ENCODE data around the gene CRY2.

CRY2 gene

GRCh38 chr11:45812581-45813548 is 34.4 kb upstream of the CRY2 start:
- Histone ChIP-seq H3K4me3 (ENCODE audit: control insufficient read depth in 1 of 7, extremely low read depth in 1 of 7, insufficient read depth in 4 of 7, low read depth in 2 of 7, low read length in 6 of 7) (no peak overlapping the region), H3K36me3 (ENCODE audit: control insufficient read depth in 4 of 4, insufficient read depth in 4 of 4, low read length in 3 of 4) (peaks cover 0 to 36% (median 24%) of the 10 kb centered on the region in 4 experiments), H3K27ac (ENCODE audit: insufficient read depth in 1 of 2, low read depth in 1 of 2, low read length in 2 of 2, poor library complexity in 1 of 2, severe bottlenecking in 2 of 2) (no peak overlapping the region), H3K9me3 (ENCODE audit: control extremely low read depth in 1 of 5, control insufficient read depth in 4 of 5, insufficient read depth in 2 of 5, low read depth in 1 of 5, low read length in 4 of 5) (no peaks in the 10 kb centered on the region), H3K4me1 (ENCODE audit: control extremely low read depth in 1 of 4, control insufficient read depth in 4 of 4, insufficient read depth in 4 of 4, low read length in 3 of 4) (peaks cover 0 to 1% (median 0%) of the 10 kb centered on the region in 4 experiments), H3K27me3 (replicated peaks in 2 of 5; ENCODE audit: control insufficient read depth in 4 of 5, insufficient read depth in 5 of 5, low read length in 4 of 5) (no peaks in the 10 kb centered on the region)
- POLR2A ChIA-PET: interaction anchor here (0.6 to 0.9 kb wide), 2 partner anchors 31 to 442 kb away, joined by 3 to 6 read pairs; no protein-coding TSS in a partner anchor
- 78% methylated on average over 2 of the region's 7 CpGs for WGBS (ENCODE audit: insufficient coverage)
- no peak for DNase-seq
- CTCF ChIA-PET: interaction anchor here (0.6 to 1.4 kb wide), 2 partner anchors 22 to 1022 kb away, joined by 3 read pairs; no protein-coding TSS in a partner anchor

- peaks cover 0 to 16% (median 13%) of the 10 kb centered on the region in 4 experiments for H3K36me3 ChIP-seq (ENCODE audit: control insufficient read depth in 4 of 4, insufficient read depth in 4 of 4, low read length in 3 of 4)
- no peaks in the 10 kb centered on the region for H3K27me3 ChIP-seq (replicated peaks in 2 of 5; ENCODE audit: control insufficient read depth in 4 of 5, insufficient read depth in 5 of 5, low read length in 4 of 5)
- H3K4me3 ChIP-seq (ENCODE audit: control insufficient read depth in 1 of 7, extremely low read depth in 1 of 7, insufficient read depth in 4 of 7, low read depth in 2 of 7, low read length in 6 of 7): no peak overlapping the region
- H3K4me1 ChIP-seq (ENCODE audit: control extremely low read depth in 1 of 4, control insufficient read depth in 4 of 4, insufficient read depth in 4 of 4, low read length in 3 of 4): no peaks in the 10 kb centered on the region
- ChIA-PET CTCF (no interaction called here), POLR2A (interaction anchor here (0.5 kb wide), 1 partner anchor 1114 kb away, joined by 3 read pairs; no protein-coding TSS in a partner anchor)
- DNase-seq: peak in 2 of 3 donors; percentile 15 to 24
- H3K27ac ChIP-seq (ENCODE audit: insufficient read depth in 1 of 2, low read depth in 1 of 2, low read length in 2 of 2, poor library complexity in 1 of 2, severe bottlenecking in 2 of 2): no peak overlapping the region
- H3K9me3 ChIP-seq (ENCODE audit: control extremely low read depth in 1 of 5, control insufficient read depth in 4 of 5, insufficient read depth in 2 of 5, low read depth in 1 of 5, low read length in 4 of 5): no peaks in the 10 kb centered on the region
- 100% methylated on average over 2 of the region's 3 CpGs for WGBS (ENCODE audit: insufficient coverage)
Observed at GRCh38 chr11:45815747-45816146, 31.5 kb upstream of the CRY2 start.

GRCh38 chr11:45816614-45817013 is 30.7 kb upstream of the CRY2 start:
- no peak for DNase-seq
- CTCF ChIA-PET: interaction anchor here (1.3 to 1.8 kb wide), 3 partner anchors 10 to 45 kb away, joined by 3 to 6 read pairs (median 4); no protein-coding TSS in a partner anchor
- POLR2A ChIA-PET: no interaction called here

GRCh38 chr11:45817191-45817590 is 30.1 kb upstream of the CRY2 start:
- WGBS (ENCODE audit: insufficient coverage): 90% methylated on average over 6 of the region's 7 CpGs
- no peaks in the 10 kb centered on the region for H3K4me1 ChIP-seq (ENCODE audit: control extremely low read depth in 1 of 4, control insufficient read depth in 4 of 4, insufficient read depth in 4 of 4, low read length in 3 of 4)
- H3K9me3 ChIP-seq (ENCODE audit: control extremely low read depth in 1 of 5, control insufficient read depth in 4 of 5, insufficient read depth in 2 of 5, low read depth in 1 of 5, low read length in 4 of 5): no peaks in the 10 kb centered on the region
- H3K36me3 ChIP-seq (ENCODE audit: control insufficient read depth in 4 of 4, insufficient read depth in 4 of 4, low read length in 3 of 4): peaks cover 0 to 2% (median 2%) of the 10 kb centered on the region in 4 experiments
- no peak overlapping the region for H3K27ac ChIP-seq (ENCODE audit: insufficient read depth in 1 of 2, low read depth in 1 of 2, low read length in 2 of 2, poor library complexity in 1 of 2, severe bottlenecking in 2 of 2)
- H3K27me3 ChIP-seq (replicated peaks in 2 of 5; ENCODE audit: control insufficient read depth in 4 of 5, insufficient read depth in 5 of 5, low read length in 4 of 5): no peaks in the 10 kb centered on the region
- no peak overlapping the region for H3K4me3 ChIP-seq (ENCODE audit: control insufficient read depth in 1 of 7, extremely low read depth in 1 of 7, insufficient read depth in 4 of 7, low read depth in 2 of 7, low read length in 6 of 7)
- CTCF ChIA-PET: interaction anchor here (0.6 to 1.8 kb wide), 4 partner anchors 11 to 46 kb away, joined by 3 to 6 read pairs (median 4); no protein-coding TSS in a partner anchor
- no peak for DNase-seq
- POLR2A ChIA-PET: no interaction called here

More at GRCh38 chr11:45816614-45817013, 30.7 kb upstream of the CRY2 start:
- H3K9me3 ChIP-seq (ENCODE audit: control extremely low read depth in 1 of 5, control insufficient read depth in 4 of 5, insufficient read depth in 2 of 5, low read depth in 1 of 5, low read length in 4 of 5): no peaks in the 10 kb centered on the region
- peaks cover 0 to 8% (median 7%) of the 10 kb centered on the region in 4 experiments for H3K36me3 ChIP-seq (ENCODE audit: control insufficient read depth in 4 of 4, insufficient read depth in 4 of 4, low read length in 3 of 4)
- H3K27ac ChIP-seq (ENCODE audit: insufficient read depth in 1 of 2, low read depth in 1 of 2, low read length in 2 of 2, poor library complexity in 1 of 2, severe bottlenecking in 2 of 2): no peak overlapping the region
- H3K4me1 ChIP-seq (ENCODE audit: control extremely low read depth in 1 of 4, control insufficient read depth in 4 of 4, insufficient read depth in 4 of 4, low read length in 3 of 4): no peaks in the 10 kb centered on the region
- H3K4me3 ChIP-seq (ENCODE audit: control insufficient read depth in 1 of 7, extremely low read depth in 1 of 7, insufficient read depth in 4 of 7, low read depth in 2 of 7, low read length in 6 of 7): no peak overlapping the region
- H3K27me3 ChIP-seq (replicated peaks in 2 of 5; ENCODE audit: control insufficient read depth in 4 of 5, insufficient read depth in 5 of 5, low read length in 4 of 5): no peaks in the 10 kb centered on the region
- WGBS (ENCODE audit: insufficient coverage): 100% methylated on average over 2 of the region's 3 CpGs

GRCh38 chr11:45818961-45819605 is 28.2 kb upstream of the CRY2 start:
- H3K27me3 ChIP-seq (replicated peaks in 2 of 5; ENCODE audit: control insufficient read depth in 4 of 5, insufficient read depth in 5 of 5, low read length in 4 of 5): no peaks in the 10 kb centered on the region
- no peaks in the 10 kb centered on the region for H3K36me3 ChIP-seq (ENCODE audit: control insufficient read depth in 4 of 4, insufficient read depth in 4 of 4, low read length in 3 of 4)
- ChIA-PET POLR2A (interaction anchor here (0.6 kb wide), 1 partner anchor 507 kb away, joined by 6 read pairs; no protein-coding TSS in a partner anchor), CTCF (interaction anchor here (1.5 to 1.8 kb wide), 2 partner anchors 13 to 44 kb away, joined by 3 to 5 read pairs; partner anchors contain the start of gene SLC35C1)
- 96% methylated on average over 4 of the region's 6 CpGs for WGBS (ENCODE audit: insufficient coverage)
- H3K4me1 ChIP-seq (ENCODE audit: control extremely low read depth in 1 of 4, control insufficient read depth in 4 of 4, insufficient read depth in 4 of 4, low read length in 3 of 4): peaks cover 0 to 4% (median 0%) of the 10 kb centered on the region in 4 experiments
- no peak overlapping the region for H3K27ac ChIP-seq (ENCODE audit: insufficient read depth in 1 of 2, low read depth in 1 of 2, low read length in 2 of 2, poor library complexity in 1 of 2, severe bottlenecking in 2 of 2)
- H3K4me3 ChIP-seq (ENCODE audit: control insufficient read depth in 1 of 7, extremely low read depth in 1 of 7, insufficient read depth in 4 of 7, low read depth in 2 of 7, low read length in 6 of 7): no peak overlapping the region
- H3K9me3 ChIP-seq (ENCODE audit: control extremely low read depth in 1 of 5, control insufficient read depth in 4 of 5, insufficient read depth in 2 of 5, low read depth in 1 of 5, low read length in 4 of 5): no peaks in the 10 kb centered on the region
- no peak for DNase-seq

- POLR2A ChIA-PET: no interaction called here
Observed at GRCh38 chr11:45820211-45820857, 26.9 kb upstream of the CRY2 start.

More at GRCh38 chr11:45820211-45820857, 26.9 kb upstream of the CRY2 start:
- CTCF ChIA-PET: no interaction called here
- Histone ChIP-seq H3K9me3 (ENCODE audit: control extremely low read depth in 1 of 5, control insufficient read depth in 4 of 5, insufficient read depth in 2 of 5, low read depth in 1 of 5, low read length in 4 of 5) (no peaks in the 10 kb centered on the region), H3K27ac (ENCODE audit: insufficient read depth in 1 of 2, low read depth in 1 of 2, low read length in 2 of 2, poor library complexity in 1 of 2, severe bottlenecking in 2 of 2) (no peak overlapping the region), H3K4me1 (ENCODE audit: control extremely low read depth in 1 of 4, control insufficient read depth in 4 of 4, insufficient read depth in 4 of 4, low read length in 3 of 4) (peaks cover 0 to 5% (median 0%) of the 10 kb centered on the region in 4 experiments), H3K27me3 (replicated peaks in 2 of 5; ENCODE audit: control insufficient read depth in 4 of 5, insufficient read depth in 5 of 5, low read length in 4 of 5) (no peaks in the 10 kb centered on the region), H3K36me3 (ENCODE audit: control insufficient read depth in 4 of 4, insufficient read depth in 4 of 4, low read length in 3 of 4) (no peaks in the 10 kb centered on the region), H3K4me3 (ENCODE audit: control insufficient read depth in 1 of 7, extremely low read depth in 1 of 7, insufficient read depth in 4 of 7, low read depth in 2 of 7, low read length in 6 of 7) (no peak overlapping the region)
- no peak for DNase-seq
- 100% methylated on average over 4 of the region's 5 CpGs for WGBS (ENCODE audit: insufficient coverage)

Measured in common myeloid progenitor, CD34-positive (primary cell).